HS-5 (cell line): ENCODE data around the gene RASSF10.
"Not testable (repeated sequence)": the region's sequence is repeated elsewhere in the genome, so short reads cannot be mapped to it uniquely, and the experiment has no call there.

ENCODE experiments used
- DNase-seq: peaks from one replicate; pipeline ENCODE4 v3.0.0-alpha.2; 2012; ENCODE audit warnings: low read depth

Gene RASSF10

GRCh38 chr11:13026722-13027121, 17.6 kb downstream of the RASSF10 start:
- no peak for DNase-seq

GRCh38 chr11:13028322-13028721, 19.2 kb downstream of the RASSF10 start:
- DNase-seq, result no peak

- DNase-seq, result no peak
Observed at GRCh38 chr11:13029872-13030271, 20.8 kb downstream of the RASSF10 start.

GRCh38 chr11:13030857-13031256, 21.7 kb downstream of the RASSF10 start:
- no peak for DNase-seq

- DNase-seq, result no peak
Observed at GRCh38 chr11:13031349-13031748, 22.2 kb downstream of the RASSF10 start.

- DNase-seq, result no peak
Observed at GRCh38 chr11:13033760-13034533, 24.8 kb downstream of the RASSF10 start.

- no peak for DNase-seq
Observed at GRCh38 chr11:13035711-13036110, 26.6 kb downstream of the RASSF10 start.

- no peak for DNase-seq
Observed at GRCh38 chr11:13036235-13036634, 27.1 kb downstream of the RASSF10 start.

- DNase-seq, result no peak
Observed at GRCh38 chr11:13038366-13038765, 29.2 kb downstream of the RASSF10 start.

- no peak for DNase-seq
Observed at GRCh38 chr11:13039126-13039525, 30.0 kb downstream of the RASSF10 start.

GRCh38 chr11:13040969-13041561, 31.9 kb downstream of the RASSF10 start:
- DNase-seq, result no peak

GRCh38 chr11:13042873-13043342, 33.8 kb downstream of the RASSF10 start:
- DNase-seq, result no peak

GRCh38 chr11:13043912-13044628, 35.0 kb downstream of the RASSF10 start:
- DNase-seq, result no peak

GRCh38 chr11:13045089-13045488, 36.0 kb downstream of the RASSF10 start:
- not testable (repeated sequence) for DNase-seq

- no peak for DNase-seq
Observed at GRCh38 chr11:13045734-13046133, 36.6 kb downstream of the RASSF10 start.

GRCh38 chr11:13046637-13047570, 37.8 kb downstream of the RASSF10 start:
- no peak for DNase-seq

GRCh38 chr11:13047884-13048283, 38.8 kb downstream of the RASSF10 start:
- DNase-seq, result no peak

- DNase-seq, result no peak
Observed at GRCh38 chr11:13051257-13051656, 42.1 kb downstream of the RASSF10 start.

GRCh38 chr11:13052130-13052571, 43.0 kb downstream of the RASSF10 start:
- no peak for DNase-seq

GRCh38 chr11:13053255-13053917, 44.3 kb downstream of the RASSF10 start:
- no peak for DNase-seq

GRCh38 chr11:13054278-13054677, 45.2 kb downstream of the RASSF10 start:
- no peak for DNase-seq
